Skeletal muscle satellite cell (primary cell): ENCODE measurements around the gene SMARCA1.

ENCODE experiments used
- H3K27me3 ChIP-seq: 2 replicates; pipeline ENCODE4 v1.7.0; 2013; ENCODE audit warnings: low read length; ENCODE audit not compliant: control insufficient read depth, insufficient read depth
- H3K36me3 ChIP-seq: 2 replicates; pipeline ENCODE4 v1.7.0; 2013; ENCODE audit warnings: mild to moderate bottlenecking, control low read depth, low read length; ENCODE audit not compliant: insufficient read depth
- H3K4me1 ChIP-seq: 2 replicates; pipeline ENCODE4 v1.7.0; 2013; ENCODE audit warnings: low read length; ENCODE audit not compliant: control insufficient read depth, insufficient read depth
- H3K4me2 ChIP-seq: 2 replicates; pipeline ENCODE4 v1.7.0; 2013; ENCODE audit warnings: mild to moderate bottlenecking, low read length
- H3K4me3 ChIP-seq: 2 replicates; pipeline ENCODE4 v1.7.0; 2013; ENCODE audit warnings: low read length
- H3K9ac ChIP-seq: 2 replicates; pipeline ENCODE4 v1.7.0; 2013; ENCODE audit warnings: mild to moderate bottlenecking, low read depth, low read length, moderate library complexity
- H3K9me3 ChIP-seq: replicated peaks from 2 replicates; pipeline ENCODE4 v1.7.0; 2013; ENCODE audit warnings: mild to moderate bottlenecking, control low read depth, low read length

SMARCA1 gene

GRCh38 chrX:129525162-129525561 lies 1.9 kb upstream of the SMARCA1 start:
- Histone ChIP-seq H3K27me3 (no peaks in the 10 kb centered on the region), H3K9me3 (no peaks in the 10 kb centered on the region), H3K4me3 (no peak overlapping the region), H3K36me3 (no peaks in the 10 kb centered on the region), H3K9ac (no peak overlapping the region), H3K4me2 (no peak overlapping the region), H3K4me1 (no peaks in the 10 kb centered on the region)

DNA sequence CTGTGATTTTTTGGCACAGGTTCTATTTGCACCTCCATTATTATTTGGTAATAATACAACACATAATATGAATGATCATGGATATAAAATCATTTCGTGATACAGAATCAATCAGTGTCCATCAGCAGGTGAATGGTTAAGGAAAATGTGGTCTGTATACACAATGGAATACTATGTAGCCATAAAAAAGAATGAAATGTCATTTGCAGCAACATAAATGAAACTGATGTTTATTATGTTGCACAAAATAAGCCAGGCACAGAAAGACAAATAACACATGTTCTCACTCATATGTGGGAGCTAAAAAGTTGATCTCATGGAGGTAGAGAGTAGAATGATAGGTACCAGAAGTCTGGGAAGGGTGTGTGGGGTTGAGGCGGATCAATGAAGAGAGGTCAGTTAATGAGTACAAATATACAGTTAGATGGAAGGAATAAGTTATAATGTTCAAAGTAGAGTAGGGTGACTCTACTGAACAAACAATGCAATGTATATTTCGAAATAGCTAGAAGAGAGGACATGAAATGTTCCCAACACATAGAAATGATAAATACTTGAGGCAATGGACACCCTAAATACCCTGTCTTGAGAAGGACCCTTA lies 1.1 kb upstream of the SMARCA1 start:
- no peak overlapping the region for H3K9ac ChIP-seq
- no peaks in the 10 kb centered on the region for H3K27me3 ChIP-seq
- H3K4me3 ChIP-seq, result no peak overlapping the region
- H3K36me3 ChIP-seq, result no peaks in the 10 kb centered on the region
- no peaks in the 10 kb centered on the region for H3K9me3 ChIP-seq
- no peaks in the 10 kb centered on the region for H3K4me1 ChIP-seq
- no peak overlapping the region for H3K4me2 ChIP-seq

DNA sequence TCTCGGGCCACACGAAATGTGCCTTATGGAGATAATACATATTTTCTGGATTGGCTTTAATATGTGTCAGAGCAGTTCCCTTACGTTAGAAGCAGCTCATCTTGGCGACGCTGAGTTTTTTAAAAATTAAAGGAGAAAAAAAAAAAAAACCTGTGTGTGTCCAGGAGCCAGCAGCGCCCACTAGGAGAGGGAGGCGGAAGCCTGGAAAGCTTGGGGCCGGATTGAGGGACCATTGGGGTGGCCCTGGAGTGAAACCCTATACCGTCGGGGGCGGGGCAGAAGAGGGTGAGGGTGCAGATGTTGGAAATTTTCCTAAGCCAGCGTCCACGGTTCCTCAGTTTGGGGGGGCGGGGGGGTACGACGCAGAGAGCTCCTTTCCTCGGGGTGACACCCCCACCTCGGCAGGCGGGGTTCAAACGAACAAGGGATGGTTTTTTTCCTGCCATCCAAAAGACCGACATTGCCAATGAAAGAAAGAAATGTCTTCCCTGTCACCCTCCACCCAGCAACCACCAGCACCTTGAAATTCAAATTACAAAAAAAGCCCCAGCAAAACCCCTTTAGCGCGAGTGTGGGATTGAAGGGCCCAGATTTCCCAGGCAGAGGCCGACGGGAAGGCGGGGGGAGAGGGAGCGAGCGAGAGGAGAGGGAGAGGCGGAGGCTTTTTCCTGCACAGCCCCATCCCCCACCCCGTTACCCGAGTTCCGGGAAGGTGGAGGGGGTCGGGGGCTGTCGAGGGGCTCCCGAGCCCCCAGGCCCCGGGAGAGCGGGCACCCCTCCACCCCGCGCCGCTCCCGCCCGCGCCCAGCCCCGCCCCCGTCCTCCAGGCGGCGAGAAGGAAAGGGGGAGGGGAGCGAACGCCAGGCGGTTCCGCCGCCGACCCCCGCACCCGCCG lies 859 bp downstream of the SMARCA1 start:
- H3K4me1 ChIP-seq, result no peaks in the 10 kb centered on the region
- no peaks in the 10 kb centered on the region for H3K27me3 ChIP-seq
- no peaks in the 10 kb centered on the region for H3K36me3 ChIP-seq
- peak overlapping the region; percentile 78 for H3K9ac ChIP-seq
- H3K4me2 ChIP-seq, result peak overlapping the region; percentile 84
- peak overlapping the region; percentile 75 for H3K4me3 ChIP-seq
- H3K9me3 ChIP-seq, result no peaks in the 10 kb centered on the region

DNA sequence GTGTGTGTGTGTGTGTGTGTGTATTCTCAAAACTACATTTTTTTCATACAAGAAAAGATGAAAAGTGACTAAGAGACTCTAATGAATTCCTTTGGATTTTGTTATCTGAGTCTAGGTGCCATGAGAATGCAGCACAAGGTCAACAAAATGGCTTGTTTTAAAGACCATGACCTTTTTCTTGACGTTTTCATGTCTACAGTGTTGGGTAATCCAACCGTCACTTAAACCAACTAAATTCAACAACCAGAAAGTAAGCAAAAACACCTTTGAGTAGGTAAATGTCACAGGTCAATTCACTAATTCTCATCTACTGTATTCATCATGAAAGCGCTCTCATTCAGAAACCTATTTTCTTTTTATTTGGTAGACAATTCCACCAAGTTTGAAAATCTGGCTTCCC lies 3.1 kb downstream of the SMARCA1 start:
- H3K4me3 ChIP-seq, result no peak overlapping the region
- H3K27me3 ChIP-seq, result no peaks in the 10 kb centered on the region
- no peak overlapping the region for H3K4me2 ChIP-seq
- no peaks in the 10 kb centered on the region for H3K4me1 ChIP-seq
- H3K9ac ChIP-seq, result no peak overlapping the region
- no peaks in the 10 kb centered on the region for H3K9me3 ChIP-seq
- no peaks in the 10 kb centered on the region for H3K36me3 ChIP-seq

DNA sequence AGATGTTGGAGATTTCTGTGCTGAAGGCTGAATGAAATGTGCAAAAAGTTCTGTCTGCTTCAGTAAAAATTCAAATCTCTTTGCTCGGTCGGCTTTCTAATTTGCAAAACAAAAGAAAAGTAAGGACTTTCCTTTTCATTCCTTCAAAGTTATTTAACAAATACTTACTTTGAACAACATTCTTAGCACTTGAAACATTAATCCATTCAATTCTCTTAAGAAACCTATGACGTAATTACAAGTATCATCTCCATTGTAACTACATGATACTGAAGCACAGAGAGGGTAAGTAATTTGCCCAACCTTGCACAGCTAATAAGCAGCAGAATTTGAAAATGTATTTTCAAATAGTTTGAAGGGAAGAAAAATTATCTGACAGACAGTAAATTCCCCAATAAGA lies 6.9 kb downstream of the SMARCA1 start:
- Histone ChIP-seq H3K27me3 (no peaks in the 10 kb centered on the region), H3K9me3 (no peaks in the 10 kb centered on the region), H3K4me3 (no peak overlapping the region), H3K4me1 (no peaks in the 10 kb centered on the region), H3K36me3 (no peaks in the 10 kb centered on the region), H3K4me2 (no peak overlapping the region), H3K9ac (no peak overlapping the region)

GRCh38 chrX:129512409-129512808 lies 10.9 kb downstream of the SMARCA1 start:
- no peaks in the 10 kb centered on the region for H3K4me1 ChIP-seq
- no peak overlapping the region for H3K9ac ChIP-seq
- H3K9me3 ChIP-seq, result no peaks in the 10 kb centered on the region
- no peaks in the 10 kb centered on the region for H3K36me3 ChIP-seq
- H3K4me2 ChIP-seq, result no peak overlapping the region
- no peak overlapping the region for H3K4me3 ChIP-seq
- no peaks in the 10 kb centered on the region for H3K27me3 ChIP-seq

GRCh38 chrX:129511689-129512088 lies 11.6 kb downstream of the SMARCA1 start:
- Histone ChIP-seq H3K9me3 (no peaks in the 10 kb centered on the region), H3K4me1 (no peaks in the 10 kb centered on the region), H3K9ac (no peak overlapping the region), H3K27me3 (no peaks in the 10 kb centered on the region), H3K4me2 (no peak overlapping the region), H3K36me3 (no peaks in the 10 kb centered on the region), H3K4me3 (no peak overlapping the region)

GRCh38 chrX:129510331-129510730 lies 13.0 kb downstream of the SMARCA1 start:
- Histone ChIP-seq H3K4me1 (no peaks in the 10 kb centered on the region), H3K9ac (no peak overlapping the region), H3K4me2 (no peak overlapping the region), H3K4me3 (no peak overlapping the region), H3K27me3 (no peaks in the 10 kb centered on the region), H3K9me3 (no peaks in the 10 kb centered on the region), H3K36me3 (no peaks in the 10 kb centered on the region)

DNA sequence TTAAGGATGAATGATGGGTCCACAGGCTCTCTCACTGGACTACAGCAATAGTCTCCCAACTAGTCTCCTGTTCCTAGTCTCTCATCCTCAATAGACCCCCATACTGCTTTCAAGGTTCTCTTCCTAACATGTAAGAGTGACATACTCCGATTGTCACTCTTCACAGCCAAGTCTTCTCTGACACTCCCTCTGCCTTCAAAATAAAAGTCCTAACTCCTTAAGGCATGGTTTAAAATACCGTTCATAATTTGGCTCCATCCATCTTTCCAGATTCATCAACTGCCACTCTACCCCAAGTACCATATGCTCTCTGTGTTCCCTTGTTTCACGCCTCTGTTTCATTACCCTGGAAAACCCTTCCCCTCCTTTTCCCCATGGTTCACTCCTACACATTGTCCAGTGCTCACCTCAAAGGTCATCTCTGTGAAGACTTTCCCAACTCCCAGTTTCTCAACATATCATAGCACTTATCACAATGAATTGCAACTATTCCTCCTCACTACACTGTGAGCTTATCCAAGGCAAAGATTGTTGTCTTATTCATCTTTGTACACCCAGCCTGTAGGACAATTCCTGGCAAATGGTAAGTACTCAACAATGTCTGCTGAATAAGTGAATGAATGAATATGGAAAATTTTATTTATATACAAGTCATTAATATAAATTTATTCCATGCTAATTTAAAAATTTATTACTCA lies 26.0 kb downstream of the SMARCA1 start:
- Histone ChIP-seq H3K36me3 (peaks cover 3% of the 10 kb centered on the region), H3K4me1 (peaks cover 25% of the 10 kb centered on the region), H3K9ac (no peak overlapping the region), H3K27me3 (no peaks in the 10 kb centered on the region), H3K4me2 (no peak overlapping the region), H3K9me3 (no peaks in the 10 kb centered on the region), H3K4me3 (no peak overlapping the region)

GRCh38 chrX:129496625-129497024 lies 26.7 kb downstream of the SMARCA1 start:
- peaks cover 3% of the 10 kb centered on the region for H3K36me3 ChIP-seq
- no peaks in the 10 kb centered on the region for H3K27me3 ChIP-seq
- H3K4me3 ChIP-seq, result no peak overlapping the region

GRCh38 chrX:129495900-129496299 lies 27.4 kb downstream of the SMARCA1 start:
- Histone ChIP-seq H3K9ac (no peak overlapping the region), H3K4me2 (peak overlapping the region; percentile 0), H3K36me3 (peaks cover 6% of the 10 kb centered on the region), H3K4me1 (peaks cover 25% of the 10 kb centered on the region), H3K27me3 (no peaks in the 10 kb centered on the region), H3K9me3 (no peaks in the 10 kb centered on the region), H3K4me3 (no peak overlapping the region)

More at GRCh38 chrX:129496625-129497024, 26.7 kb downstream of the SMARCA1 start:
- Histone ChIP-seq H3K9me3 (no peaks in the 10 kb centered on the region), H3K4me2 (peak overlapping the region; percentile 0), H3K4me1 (peaks cover 25% of the 10 kb centered on the region), H3K9ac (no peak overlapping the region)
